Fibroblast of lung (primary cell): ENCODE measurements around the gene MOGAT1. TPM values are rescaled to one million over a fixed set of nuclear protein-coding genes. Genes with fewer than 3 reads are reported as not detected.

Experiments used
- DNase-seq, 2 donors: peaks; one replicate each; pipeline versions ENCODE4 v3.0.0 to v3.0.0-alpha.2; 2010; ENCODE audit warnings: low read depth in 2 of 2
- H2AFZ ChIP-seq: 2 replicates; pipeline ENCODE4 v1.5.1; 2012; ENCODE audit warnings: low read length, control low read depth, inconsistent platforms
- H3K27ac ChIP-seq: 2 replicates; pipeline ENCODE4 v1.5.1; 2011; ENCODE audit warnings: low read length, control low read depth; ENCODE audit not compliant: insufficient read depth
- H3K27me3 ChIP-seq: 2 replicates; pipeline ENCODE4 v1.5.1; 2011; ENCODE audit warnings: mild to moderate bottlenecking, low read length; ENCODE audit not compliant: control insufficient read depth, insufficient read depth
- H3K36me3 ChIP-seq: 2 replicates; pipeline ENCODE4 v1.5.1; 2011; ENCODE audit warnings: low read length; ENCODE audit not compliant: control insufficient read depth, insufficient read depth
- H3K4me1 ChIP-seq: 2 replicates; pipeline ENCODE4 v1.5.1; 2011; ENCODE audit warnings: low read length; ENCODE audit not compliant: control insufficient read depth, insufficient read depth; ENCODE audit errors: extremely low read depth
- H3K4me2 ChIP-seq: 2 replicates; pipeline ENCODE4 v1.5.1; 2011; ENCODE audit warnings: low read length, control low read depth; ENCODE audit not compliant: insufficient read depth; ENCODE audit errors: extremely low read depth
- H3K4me3 ChIP-seq, 4 experiments: fragments of 200-600 bp in 1 of 4; sonication (generic) in 1 of 4; replicated peaks in 1 of 4; 2 replicates each; pipeline ENCODE4 v1.5.1; 2011 to 2016; ENCODE audit warnings: low read length in 4 of 4, low read depth in 3 of 4, mild to moderate bottlenecking in 3 of 4, control low read depth in 2 of 4, inconsistent platforms in 1 of 4, mixed read lengths in 1 of 4; ENCODE audit not compliant: insufficient read depth in 1 of 4; ENCODE audit errors: control extremely low read depth in 1 of 4
- H3K79me2 ChIP-seq: 2 replicates; pipeline ENCODE4 v1.5.1; 2012; ENCODE audit warnings: mild to moderate bottlenecking, low read length, inconsistent platforms; ENCODE audit not compliant: control insufficient read depth, insufficient read depth
- H3K9ac ChIP-seq: 2 replicates; pipeline ENCODE4 v1.5.1; 2011; ENCODE audit warnings: mild to moderate bottlenecking, low read length, control low read depth; ENCODE audit not compliant: insufficient read depth
- H3K9me3 ChIP-seq: 2 replicates; pipeline ENCODE4 v1.5.1; 2012; ENCODE audit warnings: low read depth, low read length; ENCODE audit not compliant: control insufficient read depth, insufficient read depth
- H4K20me1 ChIP-seq: 2 replicates; pipeline ENCODE4 v1.5.1; 2011; ENCODE audit warnings: low read length; ENCODE audit not compliant: control insufficient read depth, insufficient read depth; ENCODE audit errors: extremely low read depth
- EZH2 ChIP-seq: IDR thresholded peaks from 2 replicates; pipeline ENCODE4 v1.5.1; 2012; ENCODE audit warnings: low read length, control low read depth, mild to moderate bottlenecking; ENCODE audit errors: missing control alignments
- polyA plus RNA-seq, 2 donors: library from polyadenylated mRNA; depleted of rRNA in 1 of 2; stranded (reverse) in 1 of 2; unstranded in 1 of 2; fragments of >200 nt; gene quantifications; 2 replicates each; pipeline ENCODE4 v1.2.1, GENCODE V29; 2011 to 2012; ENCODE audit warnings: missing spikeins in 1 of 2
- total RNA-seq: library from RNA; depleted of rRNA; stranded (reverse); fragments of >200 nt; gene quantifications from 2 replicates; pipeline ENCODE4 v1.2.1, GENCODE V29; 2014
- TF ChIP-seq, protein P1 (sequence below), 2 donors: IDR thresholded peaks in 1 of 2; conservative IDR thresholded peaks in 1 of 2; 1 replicate in 1 of 2; 2 replicates in 1 of 2; pipeline ENCODE4 v1.5.1; 2011 to 2012; ENCODE audit warnings: low read length in 2 of 2, control low read depth in 1 of 2, inconsistent platforms in 1 of 2, low read depth in 1 of 2, mild to moderate bottlenecking in 1 of 2

Gene MOGAT1
- total and polyA plus RNA-seq, 2 donors (not counting 1 experiment from before 2014, with no cell fraction given): not detected

GRCh38 chr2:222701721-222702131 lies 30.3 kb downstream of the MOGAT1 start:
- Histone ChIP-seq H4K20me1 (no peaks in the 10 kb centered on the region), H3K36me3 (no peaks in the 10 kb centered on the region), H3K79me2 (no peaks in the 10 kb centered on the region), H3K27ac (no peak overlapping the region), H2AFZ (no peak overlapping the region), H3K9me3 (no peaks in the 10 kb centered on the region), H3K27me3 (no peaks in the 10 kb centered on the region), H3K4me1 (peaks cover 2% of the 10 kb centered on the region), H3K9ac (no peak overlapping the region), H3K4me2 (no peak overlapping the region), H3K4me3 (no peak overlapping the region)
- no peak for DNase-seq
- TF ChIP-seq EZH2: no peak
- TF ChIP-seq, protein P1, sequence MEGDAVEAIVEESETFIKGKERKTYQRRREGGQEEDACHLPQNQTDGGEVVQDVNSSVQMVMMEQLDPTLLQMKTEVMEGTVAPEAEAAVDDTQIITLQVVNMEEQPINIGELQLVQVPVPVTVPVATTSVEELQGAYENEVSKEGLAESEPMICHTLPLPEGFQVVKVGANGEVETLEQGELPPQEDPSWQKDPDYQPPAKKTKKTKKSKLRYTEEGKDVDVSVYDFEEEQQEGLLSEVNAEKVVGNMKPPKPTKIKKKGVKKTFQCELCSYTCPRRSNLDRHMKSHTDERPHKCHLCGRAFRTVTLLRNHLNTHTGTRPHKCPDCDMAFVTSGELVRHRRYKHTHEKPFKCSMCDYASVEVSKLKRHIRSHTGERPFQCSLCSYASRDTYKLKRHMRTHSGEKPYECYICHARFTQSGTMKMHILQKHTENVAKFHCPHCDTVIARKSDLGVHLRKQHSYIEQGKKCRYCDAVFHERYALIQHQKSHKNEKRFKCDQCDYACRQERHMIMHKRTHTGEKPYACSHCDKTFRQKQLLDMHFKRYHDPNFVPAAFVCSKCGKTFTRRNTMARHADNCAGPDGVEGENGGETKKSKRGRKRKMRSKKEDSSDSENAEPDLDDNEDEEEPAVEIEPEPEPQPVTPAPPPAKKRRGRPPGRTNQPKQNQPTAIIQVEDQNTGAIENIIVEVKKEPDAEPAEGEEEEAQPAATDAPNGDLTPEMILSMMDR (conservative IDR thresholded peaks at IDR 0.05 in 1 of 2, IDR thresholded peaks at IDR 0.05 in 1 of 2; ENCODE audit: low read depth in 1 of 2, low read length in 2 of 2): no peak

DNA sequence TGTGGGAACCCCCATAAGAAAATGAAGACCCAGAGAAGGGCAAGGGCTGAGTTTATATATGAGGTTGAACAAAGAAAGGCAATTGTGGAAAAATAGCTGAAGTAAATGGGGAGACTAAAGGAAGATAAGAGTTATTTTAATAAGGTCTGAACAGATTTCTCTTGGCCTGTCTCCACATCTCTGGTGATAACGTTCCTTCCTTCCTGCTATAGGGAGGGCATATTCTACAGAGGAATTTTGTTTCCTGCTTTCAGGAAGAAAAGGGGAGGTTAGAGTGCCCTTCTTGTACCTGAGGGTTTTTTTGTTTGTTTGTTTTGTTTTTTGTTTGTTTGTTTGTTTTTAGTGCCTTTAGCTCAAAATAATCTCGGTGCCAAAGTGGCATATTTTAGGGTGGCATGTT lies 31.6 kb downstream of the MOGAT1 start:
- TF ChIP-seq EZH2: no peak
- TF ChIP-seq, protein P1 (conservative IDR thresholded peaks at IDR 0.05 in 1 of 2, IDR thresholded peaks at IDR 0.05 in 1 of 2; ENCODE audit: low read depth in 1 of 2, low read length in 2 of 2): no peak
- no peaks in the 10 kb centered on the region for H3K79me2 ChIP-seq

DNA sequence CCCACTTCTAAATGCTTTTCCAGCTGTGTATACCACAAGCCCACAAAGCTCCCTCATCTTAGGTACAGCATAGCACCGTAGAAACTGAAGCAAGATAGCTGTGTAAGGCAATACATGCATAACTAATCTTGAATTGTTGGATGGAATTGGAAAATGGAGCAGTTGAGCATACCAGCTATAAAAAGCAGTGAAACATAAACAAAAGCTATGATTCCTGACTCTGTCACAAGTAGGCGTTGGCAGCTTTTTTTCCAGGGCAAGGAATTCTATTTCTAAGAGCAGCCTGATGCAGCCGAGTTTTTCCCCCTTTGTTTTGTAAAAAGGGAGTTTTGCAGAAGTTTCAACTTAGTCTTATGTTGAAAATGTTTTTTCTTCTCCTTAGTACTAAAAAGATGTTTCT lies 32.4 kb downstream of the MOGAT1 start:
- peak overlapping the region; percentile 6 for H3K27ac ChIP-seq
- no peaks in the 10 kb centered on the region for H3K36me3 ChIP-seq
- H3K4me1 ChIP-seq: peaks cover 9% of the 10 kb centered on the region
- H2AFZ ChIP-seq: no peak overlapping the region
- H3K4me2 ChIP-seq: peak overlapping the region; percentile 39
- no peak overlapping the region for H3K4me3 ChIP-seq
- TF ChIP-seq, protein P1 (conservative IDR thresholded peaks at IDR 0.05 in 1 of 2, IDR thresholded peaks at IDR 0.05 in 1 of 2; ENCODE audit: low read depth in 1 of 2, low read length in 2 of 2): no peak
- no peak for TF ChIP-seq EZH2
- no peaks in the 10 kb centered on the region for H3K27me3 ChIP-seq
- no peaks in the 10 kb centered on the region for H3K79me2 ChIP-seq
- no peaks in the 10 kb centered on the region for H3K9me3 ChIP-seq
- H4K20me1 ChIP-seq: no peaks in the 10 kb centered on the region
- no peak overlapping the region for H3K9ac ChIP-seq
- DNase-seq: peak; percentile 73 to 80

More for the DNA sequence above, 31.6 kb downstream of the MOGAT1 start:
- Histone ChIP-seq H3K9ac (no peak overlapping the region), H3K4me1 (peaks cover 9% of the 10 kb centered on the region), H3K27ac (no peak overlapping the region), H3K9me3 (no peaks in the 10 kb centered on the region), H4K20me1 (no peaks in the 10 kb centered on the region), H3K4me2 (no peak overlapping the region), H2AFZ (no peak overlapping the region), H3K4me3 (no peak overlapping the region), H3K36me3 (no peaks in the 10 kb centered on the region), H3K27me3 (no peaks in the 10 kb centered on the region)
- no peak for DNase-seq
